Activated CD8-positive, alpha-beta T cell treated with anti-CD3 and anti-CD28 coated beads for 36 hours (primary cell): ENCODE measurements around the gene OSTF1. TPM values are rescaled to one million over a fixed set of nuclear protein-coding genes. Genes with fewer than 3 reads are reported as not detected.
A peak's percentile ranks its signal among the peaks of the same experiment; 100 is the strongest.

Experiments
- ATAC-seq: fragments of 200-7000 bp; cut with Tn5 transposase; one replicate; pipeline ENCODE4 v1.10.0; 2021; ENCODE audit warnings: mild to moderate bottlenecking, moderate library complexity
- CTCF ChIA-PET: fragments of 350-600 bp; sonication (Branson Sonifier 250); formaldehyde crosslinking; loops from one replicate; lab custom pipeline; 2021; ENCODE audit warnings: antibody characterized with exemption; lab: Charles Lee
- POLR2A ChIA-PET: fragments of 350-600 bp; sonication (Branson Sonifier 250); formaldehyde crosslinking; loops from one replicate; lab custom pipeline; 2021; ENCODE audit warnings: antibody characterized with exemption; lab: Charles Lee
- DNase-seq: peaks from one replicate; pipeline ENCODE4 v3.0.0-alpha.2; 2020
- H3K27ac Mint-ChIP-seq: one replicate; pipeline ENCODE4 v1.8.0; 2021; ENCODE audit warnings: mild to moderate bottlenecking, mixed read lengths
- H3K27me3 Mint-ChIP-seq: one replicate; pipeline ENCODE4 v1.8.0; 2021; ENCODE audit warnings: mixed read lengths
- H3K36me3 Mint-ChIP-seq: one replicate; pipeline ENCODE4 v1.8.0; 2021; ENCODE audit warnings: low read depth, mixed read lengths
- H3K4me1 Mint-ChIP-seq: one replicate; pipeline ENCODE4 v1.8.0; 2021; ENCODE audit warnings: low read depth, mixed read lengths
- H3K4me3 Mint-ChIP-seq: one replicate; pipeline ENCODE4 v1.8.0; 2021; ENCODE audit warnings: mild to moderate bottlenecking, moderate library complexity, mixed read lengths
- H3K9me3 Mint-ChIP-seq: one replicate; pipeline ENCODE4 v1.8.0; 2021; ENCODE audit warnings: mixed read lengths
- CTCF ChIP-seq: fragments of 200-600 bp; IDR thresholded peaks from one replicate; pipeline ENCODE4 v1.8.0; 2022; ENCODE audit warnings: antibody characterized with exemption, mild to moderate bottlenecking
- intact Hi-C: fragments of 100-400 bp; cut with micrococcal nuclease; formaldehyde crosslinking; loops from one replicate; pipeline ENCODE4 v1.10.0; 2022
- total RNA-seq, 2 experiments: library from RNA; stranded (reverse); gene quantifications; one replicate each; pipeline ENCODE4 v1.2.3, GENCODE V29; 2021

OSTF1 gene
- total RNA-seq, 2 experiments from 2014 or later, result 52.2 to 55.3 TPM

GRCh38 chr9:75087289-75087823 lies 958 bp upstream of the OSTF1 start:
- peak; percentile 67 for DNase-seq
- POLR2A ChIA-PET, result interaction anchor here (1.0 to 2.9 kb wide), 10 partner anchors 10 to 136 kb away, joined by 3 to 23 read pairs (median 4); partner anchors contain the start of gene CARNMT1
- no peak for ATAC-seq
- H3K27ac Mint-ChIP-seq, result peak overlapping the region; percentile 97
- intact Hi-C loops, result loop anchor here (5.0 kb wide), 2 partner anchors 65 to 135 kb away; partner anchors contain the start of gene C9orf40
- no peaks in the 10 kb centered on the region for H3K27me3 Mint-ChIP-seq
- TF ChIP-seq CTCF, result no peak
- peaks cover 4% of the 10 kb centered on the region for H3K36me3 Mint-ChIP-seq
- H3K9me3 Mint-ChIP-seq, result no peaks in the 10 kb centered on the region
- peaks cover 64% of the 10 kb centered on the region for H3K4me1 Mint-ChIP-seq
- H3K4me3 Mint-ChIP-seq, result peak overlapping the region; percentile 94
- CTCF ChIA-PET, result interaction anchor here (0.7 to 1.8 kb wide), 11 partner anchors 9 to 310 kb away, joined by 3 to 9 read pairs (median 3); partner anchors contain the start of genes C9orf40 and CARNMT1

DNA sequence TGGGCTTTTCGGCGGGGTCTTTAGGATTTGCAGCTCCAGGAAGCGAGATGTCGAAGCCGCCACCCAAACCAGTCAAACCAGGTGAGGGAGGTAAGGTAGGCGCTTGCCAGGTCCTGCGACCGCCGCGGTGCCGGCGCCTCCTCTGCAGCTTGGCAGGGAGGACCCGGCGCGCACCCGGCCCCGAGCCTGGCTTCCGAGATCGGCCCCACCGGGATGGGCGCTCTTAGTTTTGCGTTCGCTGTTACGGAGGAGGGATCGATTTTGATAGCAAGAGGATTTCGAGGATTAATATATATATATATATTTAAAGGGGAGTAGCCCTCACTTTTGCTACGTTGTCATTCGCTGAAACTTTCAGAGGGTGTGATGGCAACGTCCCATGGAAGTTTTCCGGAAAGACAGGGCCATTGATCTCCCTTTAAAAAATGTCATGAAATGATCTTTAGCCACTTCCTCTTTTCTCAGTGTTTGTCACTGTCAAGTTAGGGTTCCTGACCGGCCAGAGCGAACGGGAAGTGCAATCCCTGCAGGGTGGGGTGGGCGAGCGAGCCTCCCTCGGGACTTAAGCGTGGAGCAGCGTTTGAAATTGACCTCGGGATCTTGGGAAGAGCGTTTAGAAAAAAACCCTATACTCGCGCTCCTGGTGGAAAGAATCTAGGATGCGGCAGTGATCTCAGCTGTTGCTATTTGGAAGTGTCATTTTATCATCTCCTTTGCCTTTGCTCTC lies 495 bp downstream of the OSTF1 start:
- no peaks in the 10 kb centered on the region for H3K27me3 Mint-ChIP-seq
- DNase-seq (peak; percentile 37), ATAC-seq (peak; percentile 23)
- ChIA-PET CTCF (interaction anchor here (0.8 to 1.8 kb wide), 7 partner anchors 11 to 136 kb away, joined by 3 to 9 read pairs (median 3); partner anchors contain the start of genes C9orf40 and CARNMT1), POLR2A (interaction anchor here (1.0 to 2.9 kb wide), 9 partner anchors 9 to 64 kb away, joined by 3 to 23 read pairs (median 3); partner anchors contain the start of gene CARNMT1)
- no peaks in the 10 kb centered on the region for H3K36me3 Mint-ChIP-seq
- no peaks in the 10 kb centered on the region for H3K9me3 Mint-ChIP-seq
- intact Hi-C loops, result loop anchor here (2.0 to 5.0 kb wide), 3 partner anchors 60 to 137 kb away; partner anchors contain the start of genes C9orf40 and CARNMT1
- H3K27ac Mint-ChIP-seq, result peak overlapping the region; percentile 94
- peaks cover 60% of the 10 kb centered on the region for H3K4me1 Mint-ChIP-seq
- no peak for TF ChIP-seq CTCF
- H3K4me3 Mint-ChIP-seq, result peak overlapping the region; percentile 93

GRCh38 chr9:75089373-75089766 lies 1.1 kb downstream of the OSTF1 start:
- Mint-ChIP-seq H3K27me3 (no peaks in the 10 kb centered on the region), H3K4me3 (peak overlapping the region; percentile 93), H3K4me1 (peaks cover 60% of the 10 kb centered on the region), H3K9me3 (no peaks in the 10 kb centered on the region), H3K27ac (peak overlapping the region; percentile 94), H3K36me3 (no peaks in the 10 kb centered on the region)
- CTCF ChIA-PET, result interaction anchor here (0.7 to 1.8 kb wide), 4 partner anchors 15 to 61 kb away, joined by 3 to 6 read pairs (median 5); no protein-coding TSS in a partner anchor
- DNase-seq (no peak), ATAC-seq (no peak)
- no peak for TF ChIP-seq CTCF
- POLR2A ChIA-PET, result interaction anchor here (1.1 to 2.9 kb wide), 5 partner anchors 14 to 62 kb away, joined by 3 to 23 read pairs (median 5); partner anchors contain the start of gene CARNMT1
- intact Hi-C loops, result loop anchor here (2.0 to 5.0 kb wide), 3 partner anchors 61 to 137 kb away; partner anchors contain the start of genes C9orf40 and CARNMT1

DNA sequence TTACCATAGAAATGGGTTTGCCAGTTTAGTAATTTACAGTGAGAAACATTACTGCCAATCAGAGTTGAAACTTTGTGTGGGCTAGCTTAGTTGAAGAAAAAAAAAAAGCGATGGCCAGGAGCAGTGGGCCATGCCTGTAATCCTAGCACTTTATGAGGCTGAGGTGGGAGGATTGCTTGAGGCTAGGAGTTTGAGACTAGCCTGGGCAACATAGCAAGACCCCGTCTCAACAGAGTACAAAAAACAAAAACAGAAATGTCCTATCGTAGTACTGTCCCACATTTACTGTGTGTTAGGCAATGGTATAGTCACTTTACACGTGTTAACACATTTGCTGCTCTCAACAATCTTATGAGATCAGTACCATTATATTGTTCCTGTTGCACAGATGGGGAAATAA lies 2.3 kb downstream of the OSTF1 start:
- no peak for TF ChIP-seq CTCF
- no peaks in the 10 kb centered on the region for H3K27me3 Mint-ChIP-seq
- no peak for DNase-seq
- POLR2A ChIA-PET, result interaction anchor here (1.3 kb wide), 1 partner anchor 31 kb away, joined by 5 read pairs; no protein-coding TSS in a partner anchor
- no peaks in the 10 kb centered on the region for H3K36me3 Mint-ChIP-seq
- peak overlapping the region; percentile 63 for H3K27ac Mint-ChIP-seq
- CTCF ChIA-PET, result interaction anchor here (0.9 to 1.8 kb wide), 3 partner anchors 13 to 60 kb away, joined by 5 to 6 read pairs (median 5); no protein-coding TSS in a partner anchor
- H3K9me3 Mint-ChIP-seq, result no peaks in the 10 kb centered on the region
- peak overlapping the region; percentile 93 for H3K4me3 Mint-ChIP-seq
- no peak for ATAC-seq
- intact Hi-C loops, result no loop called here
- peaks cover 63% of the 10 kb centered on the region for H3K4me1 Mint-ChIP-seq
